Esophagus muscularis mucosa (tissue), 4 donors: Measurements from ENCODE around the gene DSCAML1.

Source experiments
- EP300 ChIP-seq: sonication (generic); formaldehyde crosslinking; IDR thresholded peaks from one replicate; pipeline ENCODE4 v1.6.1; 2017; ENCODE audit warnings: antibody characterized with exemption
- POLR2A ChIP-seq: fragments of 450-650 bp; IDR thresholded peaks from one replicate; pipeline ENCODE4 v1.6.1; 2017; ENCODE audit warnings: antibody characterized with exemption, moderate library complexity, mild to moderate bottlenecking, low read depth
- POLR2AphosphoS5 ChIP-seq, 2 donors: sonication (generic); formaldehyde crosslinking; IDR thresholded peaks; one replicate each; pipeline ENCODE4 v1.6.1; 2017; ENCODE audit warnings: antibody characterized with exemption in 2 of 2
- TF ChIP-seq, protein P1 (sequence below), 3 experiments: fragments of 200-600 bp in 2 of 3; fragments of 450-650 bp in 1 of 3; sonication (generic) in 2 of 3; IDR thresholded peaks; one replicate each; pipeline ENCODE4 v1.5.1; 2017 to 2019; ENCODE audit warnings: antibody characterized with exemption in 3 of 3, mild to moderate bottlenecking in 2 of 3, moderate library complexity in 1 of 3

DNA sequence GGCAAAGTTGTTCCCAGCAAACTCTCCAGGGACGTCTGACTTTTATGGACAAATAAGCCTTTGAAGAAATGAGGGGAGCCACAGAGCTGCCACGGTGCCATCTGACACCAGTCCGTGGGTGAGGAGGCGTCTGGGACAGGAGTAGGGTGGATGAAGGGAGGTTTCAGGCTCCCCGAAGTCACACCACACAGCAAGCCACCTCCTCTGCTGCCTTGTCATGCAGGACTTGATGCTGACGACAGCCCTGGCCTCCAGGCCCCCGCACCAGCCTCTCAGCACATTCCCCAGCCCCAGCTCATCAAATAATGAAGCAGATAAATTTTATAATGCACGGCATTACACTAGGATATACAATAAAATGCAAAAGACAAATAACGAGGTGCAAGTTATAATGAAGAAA lies 312.9 kb downstream of the DSCAML1 start:
- TF ChIP-seq, protein P1, sequence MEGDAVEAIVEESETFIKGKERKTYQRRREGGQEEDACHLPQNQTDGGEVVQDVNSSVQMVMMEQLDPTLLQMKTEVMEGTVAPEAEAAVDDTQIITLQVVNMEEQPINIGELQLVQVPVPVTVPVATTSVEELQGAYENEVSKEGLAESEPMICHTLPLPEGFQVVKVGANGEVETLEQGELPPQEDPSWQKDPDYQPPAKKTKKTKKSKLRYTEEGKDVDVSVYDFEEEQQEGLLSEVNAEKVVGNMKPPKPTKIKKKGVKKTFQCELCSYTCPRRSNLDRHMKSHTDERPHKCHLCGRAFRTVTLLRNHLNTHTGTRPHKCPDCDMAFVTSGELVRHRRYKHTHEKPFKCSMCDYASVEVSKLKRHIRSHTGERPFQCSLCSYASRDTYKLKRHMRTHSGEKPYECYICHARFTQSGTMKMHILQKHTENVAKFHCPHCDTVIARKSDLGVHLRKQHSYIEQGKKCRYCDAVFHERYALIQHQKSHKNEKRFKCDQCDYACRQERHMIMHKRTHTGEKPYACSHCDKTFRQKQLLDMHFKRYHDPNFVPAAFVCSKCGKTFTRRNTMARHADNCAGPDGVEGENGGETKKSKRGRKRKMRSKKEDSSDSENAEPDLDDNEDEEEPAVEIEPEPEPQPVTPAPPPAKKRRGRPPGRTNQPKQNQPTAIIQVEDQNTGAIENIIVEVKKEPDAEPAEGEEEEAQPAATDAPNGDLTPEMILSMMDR (IDR thresholded peaks at IDR 0.05): no peak
- no peak for TF ChIP-seq POLR2A
- TF ChIP-seq EP300: no peak
- no peak for TF ChIP-seq POLR2AphosphoS5 (IDR thresholded peaks at IDR 0.05)
